Keratinocyte (primary cell): ENCODE measurements around the gene SPAG9. TPM values are rescaled to one million over a fixed set of nuclear protein-coding genes. Genes with fewer than 3 reads are reported as not detected.

ENCODE experiments used
- DNase-seq: peaks from one replicate; pipeline ENCODE4 v3.0.0-alpha.2; 2011; ENCODE audit warnings: low read depth, missing footprints, low spot score
- FAIRE-seq: peaks from 2 replicates; lab custom pipeline; 2011; peaks lifted over from hg19 to GRCh38; lab: Jason Lieb, UNC
- H2AFZ ChIP-seq: 2 replicates; pipeline ENCODE4 v1.6.0; 2012; ENCODE audit warnings: low read length, control low read depth, inconsistent platforms; ENCODE audit not compliant: control insufficient read depth
- H3K27ac ChIP-seq: 2 replicates; pipeline ENCODE4 v1.5.1; 2011; ENCODE audit warnings: low read length; ENCODE audit not compliant: control insufficient read depth, insufficient read depth
- H3K27me3 ChIP-seq: 3 replicates; pipeline ENCODE4 v1.6.0; 2011; ENCODE audit warnings: low read length; ENCODE audit not compliant: control insufficient read depth, insufficient read depth; ENCODE audit errors: extremely low read depth
- H3K36me3 ChIP-seq, 2 experiments: 2 replicates in 1 of 2; 3 replicates in 1 of 2; pipeline ENCODE4 v1.5.1; 2011; ENCODE audit warnings: low read length in 2 of 2, mild to moderate bottlenecking in 1 of 2; ENCODE audit not compliant: control insufficient read depth in 2 of 2, insufficient read depth in 2 of 2; ENCODE audit errors: extremely low read depth in 1 of 2
- H3K4me1 ChIP-seq: 3 replicates; pipeline ENCODE4 v1.5.1; 2011; ENCODE audit warnings: low read length; ENCODE audit not compliant: control insufficient read depth, insufficient read depth; ENCODE audit errors: extremely low read depth
- H3K4me2 ChIP-seq: 3 replicates; pipeline ENCODE4 v1.6.0; 2011; ENCODE audit warnings: low read depth, low read length; ENCODE audit not compliant: control insufficient read depth, insufficient read depth; ENCODE audit errors: extremely low read depth
- H3K4me3 ChIP-seq, 3 experiments: fragments of 200-600 bp in 1 of 3; sonication (generic) in 1 of 3; 2 replicates in 2 of 3; 3 replicates in 1 of 3; pipeline ENCODE4 v1.5.1; 2011 to 2016; ENCODE audit warnings: low read length in 3 of 3, mild to moderate bottlenecking in 3 of 3, control low read depth in 2 of 3, inconsistent platforms in 1 of 3, low read depth in 1 of 3, mixed read lengths in 1 of 3, mixed run types in 1 of 3, moderate library complexity in 1 of 3; ENCODE audit not compliant: control insufficient read depth in 2 of 3, insufficient read depth in 2 of 3; ENCODE audit errors: extremely low read depth in 1 of 3
- H3K79me2 ChIP-seq: 2 replicates; pipeline ENCODE4 v1.6.0; 2012; ENCODE audit warnings: low read length; ENCODE audit not compliant: control insufficient read depth, insufficient read depth
- H3K9ac ChIP-seq: 3 replicates; pipeline ENCODE4 v1.6.0; 2011; ENCODE audit warnings: low read length; ENCODE audit not compliant: control insufficient read depth, insufficient read depth; ENCODE audit errors: extremely low read depth
- H3K9me1 ChIP-seq: 3 replicates; pipeline ENCODE4 v1.6.0; 2011; ENCODE audit warnings: low read length; ENCODE audit not compliant: control insufficient read depth, insufficient read depth; ENCODE audit errors: extremely low read depth
- H3K9me3 ChIP-seq: 2 replicates; pipeline ENCODE4 v1.5.1; 2012; ENCODE audit warnings: low read depth, low read length; ENCODE audit not compliant: control insufficient read depth
- H4K20me1 ChIP-seq: 3 replicates; pipeline ENCODE4 v1.6.0; 2011; ENCODE audit warnings: low read length; ENCODE audit not compliant: control insufficient read depth, insufficient read depth; ENCODE audit errors: extremely low read depth
- CTCF ChIP-seq, 3 experiments: IDR thresholded peaks in 1 of 3; conservative IDR thresholded peaks in 1 of 3; optimal IDR thresholded peaks in 1 of 3; 2 replicates in 2 of 3; 3 replicates in 1 of 3; pipeline versions ENCODE3 to v1.5.1; 2011; ENCODE audit warnings: low read length in 3 of 3, mild to moderate bottlenecking in 3 of 3, moderate library complexity in 2 of 3, control low read depth in 1 of 3, inconsistent platforms in 1 of 3; ENCODE audit not compliant: insufficient read depth in 2 of 3; ENCODE audit errors: extremely low read depth in 1 of 3
- EZH2 ChIP-seq: IDR thresholded peaks from one replicate; pipeline ENCODE4 v1.6.1; 2012; ENCODE audit warnings: inconsistent platforms, mild to moderate bottlenecking, low read length, moderate library complexity
- dilution Hi-C: fragments of 300-500 bp; cut with MboI; formaldehyde crosslinking; loops from one replicate; pipeline ENCODE4 v1.7.0; 2020; ENCODE audit warnings: low sequenced_read_pairs; ENCODE audit not compliant: extremely low pct_ligation_motif_present
- polyA plus RNA-seq, 5 experiments: library from polyadenylated mRNA; depleted of rRNA in 3 of 5; stranded (reverse) in 3 of 5; stranded (forward) in 1 of 5; unstranded in 1 of 5; fragments of >200 nt; gene quantifications; 1 replicate in 1 of 5; 2 replicates in 3 of 5; 3 replicates in 1 of 5; pipeline versions ENCODE4 v1.2.1 to v1.2.3, GENCODE V29; 2011 to 2012; ENCODE audit warnings: missing spikeins in 2 of 5, low read depth in 1 of 5, low replicate concordance in 1 of 5

The SPAG9 gene
- polyA plus RNA-seq, 1 donor (not counting 4 experiments of a cell fraction or from before 2014, with no cell fraction given), result 43.1 TPM

DNA sequence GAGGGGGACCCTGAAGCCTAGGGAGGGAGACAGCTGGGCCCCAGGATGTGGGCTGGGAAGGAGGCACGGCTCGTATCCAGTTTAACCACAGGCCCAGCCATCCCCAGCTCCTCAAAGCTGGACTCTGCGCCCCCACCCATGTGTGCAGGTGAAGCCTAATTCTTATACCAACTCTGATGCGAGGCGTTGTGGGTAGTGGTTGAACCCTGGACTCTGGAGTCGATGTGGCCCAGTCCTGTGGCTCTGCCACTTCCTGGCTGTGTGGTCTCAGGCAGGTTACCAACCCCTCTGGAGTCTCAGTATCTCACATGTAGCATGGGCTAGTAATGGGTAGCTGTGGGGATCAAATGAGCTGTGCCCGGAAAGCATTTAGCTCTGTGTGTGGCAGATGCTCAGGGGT, 194.1 kb downstream of the SPAG9 start:
- no peak overlapping the region for H3K27ac ChIP-seq
- FAIRE-seq (no peak), DNase-seq (no peak)
- H3K4me2 ChIP-seq, result no peak overlapping the region
- H3K4me3 ChIP-seq, result no peak overlapping the region
- TF ChIP-seq EZH2, result no peak
- no peaks in the 10 kb centered on the region for H3K79me2 ChIP-seq
- no peaks in the 10 kb centered on the region for H4K20me1 ChIP-seq
- dilution Hi-C loops, result no loop called here
- no peak overlapping the region for H2AFZ ChIP-seq
- peaks cover 39% of the 10 kb centered on the region for H3K4me1 ChIP-seq
- no peaks in the 10 kb centered on the region for H3K9me1 ChIP-seq
- no peaks in the 10 kb centered on the region for H3K36me3 ChIP-seq
- H3K9me3 ChIP-seq, result no peaks in the 10 kb centered on the region
- no peak overlapping the region for H3K9ac ChIP-seq
- H3K27me3 ChIP-seq, result no peaks in the 10 kb centered on the region

- Histone ChIP-seq H3K27ac (no peak overlapping the region), H3K27me3 (no peaks in the 10 kb centered on the region), H3K9ac (no peak overlapping the region), H3K36me3 (no peaks in the 10 kb centered on the region), H2AFZ (no peak overlapping the region), H3K4me1 (peaks cover 35% of the 10 kb centered on the region), H3K9me3 (no peaks in the 10 kb centered on the region), H4K20me1 (no peaks in the 10 kb centered on the region), H3K4me2 (no peak overlapping the region), H3K79me2 (no peaks in the 10 kb centered on the region), H3K9me1 (no peaks in the 10 kb centered on the region), H3K4me3 (no peak overlapping the region)
- DNase-seq, result no peak
- TF ChIP-seq CTCF (optimal IDR thresholded peaks at IDR 0.05 in 1 of 3, IDR thresholded peaks at IDR 0.05 in 1 of 3, conservative IDR thresholded peaks at IDR 0.05 in 1 of 3; ENCODE audit: extremely low read depth in 1 of 3, insufficient read depth in 2 of 3, low read length in 3 of 3), result no peak
- no peak for TF ChIP-seq EZH2
- dilution Hi-C loops, result no loop called here
- FAIRE-seq, result no peak
These were observed 195.3 kb downstream of the SPAG9 start for GRCh38 chr17:50925296-50925891.

GRCh38 chr17:50924800-50925199, 195.9 kb downstream of the SPAG9 start:
- FAIRE-seq, result no peak
- no peak for DNase-seq
- Histone ChIP-seq H3K4me2 (no peak overlapping the region), H3K27ac (no peak overlapping the region), H3K36me3 (no peaks in the 10 kb centered on the region), H3K4me1 (peaks cover 37% of the 10 kb centered on the region), H3K27me3 (no peaks in the 10 kb centered on the region), H4K20me1 (no peaks in the 10 kb centered on the region), H3K79me2 (no peaks in the 10 kb centered on the region), H3K9me1 (no peaks in the 10 kb centered on the region), H3K9me3 (no peaks in the 10 kb centered on the region), H3K4me3 (no peak overlapping the region), H3K9ac (no peak overlapping the region), H2AFZ (no peak overlapping the region)
- dilution Hi-C loops, result no loop called here
- TF ChIP-seq CTCF (optimal IDR thresholded peaks at IDR 0.05 in 1 of 3, IDR thresholded peaks at IDR 0.05 in 1 of 3, conservative IDR thresholded peaks at IDR 0.05 in 1 of 3; ENCODE audit: extremely low read depth in 1 of 3, insufficient read depth in 2 of 3, low read length in 3 of 3) (no peak), EZH2 (no peak)
